OCI-LY1 (cell line): Measurements from ENCODE around the gene RUBCN.

Experiments
- CTCF ChIP-seq: fragments of 200-600 bp; sonication (generic), shearing (Covaris generic); IDR thresholded peaks from 2 replicates; pipeline ENCODE4 v1.5.1; 2017; ENCODE audit warnings: mild to moderate bottlenecking, antibody characterized with exemption, low read length, moderate library complexity, mixed read lengths
- EZH2 ChIP-seq: fragments of 200-600 bp; sonication (generic), shearing (Covaris generic); IDR thresholded peaks from 2 replicates; pipeline ENCODE4 v1.8.0; 2017; ENCODE audit warnings: borderline replicate concordance, mixed run types, mild to moderate bottlenecking, antibody characterized with exemption, low read length, moderate library complexity, mixed read lengths

GRCh38 chr3:197733042-197733441 lies 3.7 kb downstream of the RUBCN start:
- no peak for TF ChIP-seq CTCF
- no peak for TF ChIP-seq EZH2
